Lower leg skin (tissue), 4 donors: ENCODE results near the gene ZFX. TPM values are rescaled to one million over a fixed set of nuclear protein-coding genes. Genes with fewer than 3 reads are reported as not detected.

Experiments used
- DNase-seq, 2 donors: peaks; one replicate each; pipeline ENCODE4 v3.0.0-alpha.2; 2019; ENCODE audit warnings: low spot score in 2 of 2
- H3K4me3 ChIP-seq: fragments of 200-600 bp; sonication (generic); 2 replicates; pipeline ENCODE4 v1.5.1; 2017; ENCODE audit warnings: mild to moderate bottlenecking, low read depth; ENCODE audit not compliant: poor library complexity, severe bottlenecking
- POLR2A ChIP-seq, 2 donors: fragments of 450-650 bp; IDR thresholded peaks; one replicate each; pipeline ENCODE4 v1.6.1; 2016 to 2017; ENCODE audit warnings: antibody characterized with exemption in 2 of 2, mild to moderate bottlenecking in 1 of 2, moderate library complexity in 1 of 2
- WGBS, 2 donors: methylation state at CpG; one replicate each; pipeline ENCODE4 v1.1.5; 2018; 5-methylcytosine and 5-hydroxymethylcytosine counted together
- intact Hi-C: fragments of 100-400 bp; cut with DNase I; formaldehyde crosslinking; loops from one replicate; pipeline ENCODE4 v1.15.0; 2023; ENCODE audit warnings: low total_unique reads
- total RNA-seq, 4 donors: library from RNA; depleted of rRNA; stranded (reverse); fragments of >200 nt; gene quantifications; one replicate each; pipeline ENCODE4 v1.1.0, GENCODE V29; 2016
- TF ChIP-seq, protein P1 (sequence below), 3 donors: fragments of 450-650 bp; IDR thresholded peaks; one replicate each; pipeline ENCODE4 v1.5.1; 2016; ENCODE audit warnings: antibody characterized with exemption in 3 of 3, mild to moderate bottlenecking in 3 of 3, moderate library complexity in 2 of 3

Gene ZFX
- total RNA-seq, 4 donors from 2014 or later = 29.0 to 63.4 (median 37.8) TPM

DNA sequence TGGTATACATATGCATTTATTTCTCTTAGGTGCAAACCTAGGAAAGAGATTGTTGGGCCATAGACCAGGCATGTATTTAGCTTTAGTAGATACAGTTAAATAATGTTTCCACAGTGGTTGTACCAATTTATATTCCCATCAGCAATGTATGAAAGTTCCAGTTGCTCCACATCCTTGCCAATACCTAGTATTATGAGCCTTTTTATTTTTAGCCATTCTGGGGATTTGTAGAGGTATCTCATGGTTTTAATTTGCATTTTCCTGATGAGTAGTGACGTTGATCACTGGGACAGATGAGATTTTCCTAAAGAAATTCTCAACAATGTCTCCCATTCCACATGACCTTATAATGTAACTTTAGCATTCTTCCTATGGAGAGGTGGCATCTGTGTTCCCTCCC is 107.5 kb downstream of the ZFX start:
- no peak for DNase-seq
- 67 to 94% methylated on average over 1 of the region's 1 CpG for whole genome bisulfite sequencing, 2 donors

GRCh38 chrX:24259544-24260240 is 110.2 kb downstream of the ZFX start:
- DNase-seq = peak; percentile 25 to 45
- no peak overlapping the region for H3K4me3 ChIP-seq
- 68 to 71% methylated on average over 9 of the region's 9 CpGs for WGBS, 2 donors
- intact Hi-C loops = no loop called here
- TF ChIP-seq, protein P1, sequence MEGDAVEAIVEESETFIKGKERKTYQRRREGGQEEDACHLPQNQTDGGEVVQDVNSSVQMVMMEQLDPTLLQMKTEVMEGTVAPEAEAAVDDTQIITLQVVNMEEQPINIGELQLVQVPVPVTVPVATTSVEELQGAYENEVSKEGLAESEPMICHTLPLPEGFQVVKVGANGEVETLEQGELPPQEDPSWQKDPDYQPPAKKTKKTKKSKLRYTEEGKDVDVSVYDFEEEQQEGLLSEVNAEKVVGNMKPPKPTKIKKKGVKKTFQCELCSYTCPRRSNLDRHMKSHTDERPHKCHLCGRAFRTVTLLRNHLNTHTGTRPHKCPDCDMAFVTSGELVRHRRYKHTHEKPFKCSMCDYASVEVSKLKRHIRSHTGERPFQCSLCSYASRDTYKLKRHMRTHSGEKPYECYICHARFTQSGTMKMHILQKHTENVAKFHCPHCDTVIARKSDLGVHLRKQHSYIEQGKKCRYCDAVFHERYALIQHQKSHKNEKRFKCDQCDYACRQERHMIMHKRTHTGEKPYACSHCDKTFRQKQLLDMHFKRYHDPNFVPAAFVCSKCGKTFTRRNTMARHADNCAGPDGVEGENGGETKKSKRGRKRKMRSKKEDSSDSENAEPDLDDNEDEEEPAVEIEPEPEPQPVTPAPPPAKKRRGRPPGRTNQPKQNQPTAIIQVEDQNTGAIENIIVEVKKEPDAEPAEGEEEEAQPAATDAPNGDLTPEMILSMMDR (IDR thresholded peaks at IDR 0.05) = no peak
- TF ChIP-seq POLR2A (IDR thresholded peaks at IDR 0.05) = no peak

More for the DNA sequence above, 107.5 kb downstream of the ZFX start:
- no peak for TF ChIP-seq POLR2A (IDR thresholded peaks at IDR 0.05)
- TF ChIP-seq, protein P1 (IDR thresholded peaks at IDR 0.05) = no peak
- intact Hi-C loops = no loop called here
- H3K4me3 ChIP-seq = no peak overlapping the region

- TF ChIP-seq POLR2A (IDR thresholded peaks at IDR 0.05) = no peak
- TF ChIP-seq, protein P1 (IDR thresholded peaks at IDR 0.05) = no peak
- no peak overlapping the region for H3K4me3 ChIP-seq
- intact Hi-C loops = no loop called here
- 45 to 61% methylated on average over 10 of the region's 10 CpGs for WGBS, 2 donors
- peak; percentile 50 to 81 for DNase-seq
Measured at GRCh38 chrX:24260842-24261550, 111.5 kb downstream of the ZFX start.

GRCh38 chrX:24262309-24262708 is 112.8 kb downstream of the ZFX start:
- 84 to 92% methylated on average over 1 to 3 of the region's 3 CpGs for WGBS, 2 donors
- intact Hi-C loops = no loop called here
- DNase-seq = peak in 1 of 2 donors; percentile 49
- TF ChIP-seq, protein P1 (IDR thresholded peaks at IDR 0.05) = no peak
- no peak for TF ChIP-seq POLR2A (IDR thresholded peaks at IDR 0.05)
- H3K4me3 ChIP-seq = no peak overlapping the region

DNA sequence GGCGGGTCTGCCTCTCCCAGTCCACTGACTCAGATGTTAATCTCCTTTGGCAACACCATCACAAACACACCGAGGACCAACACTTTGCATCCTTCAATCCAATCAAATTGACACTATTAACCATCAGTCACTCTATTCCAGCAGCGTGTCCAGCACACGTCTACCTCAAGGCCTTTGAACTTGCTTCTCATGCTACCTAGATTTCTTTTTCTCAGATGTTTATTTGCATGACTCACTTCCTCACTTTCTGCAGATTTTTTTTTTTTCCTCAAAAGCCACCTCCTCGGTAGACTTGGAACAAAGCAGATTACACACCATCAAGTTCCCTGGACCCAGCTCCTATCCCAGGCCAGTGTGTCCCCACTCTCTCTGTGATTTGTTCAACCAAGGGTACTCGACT is 114.9 kb downstream of the ZFX start:
- intact Hi-C loops = no loop called here
- H3K4me3 ChIP-seq = no peak overlapping the region
- WGBS, 2 donors = 68 to 87% methylated on average over 6 of the region's 6 CpGs
- TF ChIP-seq POLR2A (IDR thresholded peaks at IDR 0.05) = no peak
- TF ChIP-seq, protein P1 (IDR thresholded peaks at IDR 0.05) = no peak
- no peak for DNase-seq

Other genes with a start within 250 kb of the ZFX start
- gene APOO, start 241.8 kb upstream of the ZFX start, total RNA-seq = 10 to 100 TPM in 2 of 4 donors, 1 to 10 TPM in 2; 2.7 to 31.7 (median 13.9) TPM
- under 1 TPM in 1 of 4 donors, not detected in 3; 0.26 TPM for gene CXorf58, start 241.7 kb upstream of the ZFX start, total RNA-seq
- 1 to 10 TPM; 4.7 to 5.5 (median 5.3) TPM for gene KLHL15, start 122.5 kb upstream of the ZFX start, total RNA-seq
- 100 to 1,000 TPM in 2 of 4 donors, 10 to 100 TPM in 2; 88.6 to 106 (median 101) TPM for gene EIF2S3, start 94.8 kb upstream of the ZFX start, total RNA-seq
- gene SUPT20HL2, start 164.3 kb downstream of the ZFX start, total RNA-seq = not detected
- not detected for gene SUPT20HL1, start 210.9 kb downstream of the ZFX start, total RNA-seq